ENCODE data around the gene MEAF6. TPM values are rescaled to one million over a fixed set of nuclear protein-coding genes. Genes with fewer than 3 reads are reported as not detected.
A peak's percentile ranks its signal among the peaks of the same experiment; 100 is the strongest.

MEAF6 gene
- total RNA-seq, 1 donor from 2014 or later: 12.3 TPM

DNA sequence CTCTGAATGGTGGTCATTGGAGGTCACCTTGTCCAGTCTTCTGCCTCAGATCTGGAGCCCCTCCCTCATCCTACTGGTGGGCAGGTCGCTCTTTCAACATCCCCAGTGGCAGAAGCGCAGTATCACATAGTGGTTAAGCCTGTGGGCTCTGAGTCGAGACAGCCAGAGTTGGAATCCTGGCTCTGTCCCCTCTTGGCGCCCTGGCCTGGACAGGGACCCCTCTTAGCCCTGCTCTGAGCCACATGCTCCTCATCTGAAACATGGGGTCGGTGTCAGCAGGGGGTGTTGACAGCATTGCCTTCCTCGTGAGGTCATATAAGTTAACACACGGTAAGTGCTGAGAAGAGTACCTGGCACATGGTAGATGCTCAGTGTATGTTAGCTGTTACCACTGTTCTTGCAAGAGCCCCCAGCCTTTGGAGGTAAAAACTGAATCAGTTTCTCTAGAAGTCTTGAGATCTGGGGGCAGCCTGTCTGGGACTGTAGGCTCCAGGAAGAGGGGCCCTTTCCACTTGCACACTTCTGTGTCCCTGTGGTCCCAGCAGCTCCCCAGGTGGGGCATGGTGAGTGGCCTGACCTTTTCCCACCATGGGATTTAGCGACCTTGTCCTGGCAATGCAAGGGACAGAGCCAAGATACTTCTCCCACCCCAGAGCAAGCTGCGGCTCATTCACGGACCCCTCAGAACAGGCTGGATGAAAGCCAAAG, 33.8 kb downstream of the MEAF6 start:
- intact Hi-C loops (cut with DNase I): no loop called here
- no peak overlapping the region for H3K4me3 ChIP-seq
- no peak for DNase-seq (ENCODE audit: low spot score in 2 of 2)
- H3K4me1 ChIP-seq: peaks cover 36 to 57% of the 10 kb centered on the region in 2 donors
- TF ChIP-seq CTCF (IDR thresholded peaks at IDR 0.05): no peak
- peaks cover 43 to 51% of the 10 kb centered on the region in 2 donors for H3K36me3 ChIP-seq
- no peaks in the 10 kb centered on the region for H3K27me3 ChIP-seq
- H3K27ac ChIP-seq: peak overlapping the region; percentile 99
- no peaks in the 10 kb centered on the region for H3K9me3 ChIP-seq

GRCh38 chr1:37480125-37480466, 34.5 kb downstream of the MEAF6 start:
- Histone ChIP-seq H3K27me3 (no peaks in the 10 kb centered on the region), H3K36me3 (peaks cover 43 to 54% of the 10 kb centered on the region in 2 donors), H3K4me1 (peaks cover 38 to 58% of the 10 kb centered on the region in 2 donors), H3K27ac (peak overlapping the region; percentile 99), H3K4me3 (peak overlapping the region; percentile 47 to 95), H3K9me3 (no peaks in the 10 kb centered on the region)
- intact Hi-C loops (cut with DNase I): no loop called here
- no peak for TF ChIP-seq CTCF (IDR thresholded peaks at IDR 0.05)
- DNase-seq (ENCODE audit: low spot score in 2 of 2): no peak

DNA sequence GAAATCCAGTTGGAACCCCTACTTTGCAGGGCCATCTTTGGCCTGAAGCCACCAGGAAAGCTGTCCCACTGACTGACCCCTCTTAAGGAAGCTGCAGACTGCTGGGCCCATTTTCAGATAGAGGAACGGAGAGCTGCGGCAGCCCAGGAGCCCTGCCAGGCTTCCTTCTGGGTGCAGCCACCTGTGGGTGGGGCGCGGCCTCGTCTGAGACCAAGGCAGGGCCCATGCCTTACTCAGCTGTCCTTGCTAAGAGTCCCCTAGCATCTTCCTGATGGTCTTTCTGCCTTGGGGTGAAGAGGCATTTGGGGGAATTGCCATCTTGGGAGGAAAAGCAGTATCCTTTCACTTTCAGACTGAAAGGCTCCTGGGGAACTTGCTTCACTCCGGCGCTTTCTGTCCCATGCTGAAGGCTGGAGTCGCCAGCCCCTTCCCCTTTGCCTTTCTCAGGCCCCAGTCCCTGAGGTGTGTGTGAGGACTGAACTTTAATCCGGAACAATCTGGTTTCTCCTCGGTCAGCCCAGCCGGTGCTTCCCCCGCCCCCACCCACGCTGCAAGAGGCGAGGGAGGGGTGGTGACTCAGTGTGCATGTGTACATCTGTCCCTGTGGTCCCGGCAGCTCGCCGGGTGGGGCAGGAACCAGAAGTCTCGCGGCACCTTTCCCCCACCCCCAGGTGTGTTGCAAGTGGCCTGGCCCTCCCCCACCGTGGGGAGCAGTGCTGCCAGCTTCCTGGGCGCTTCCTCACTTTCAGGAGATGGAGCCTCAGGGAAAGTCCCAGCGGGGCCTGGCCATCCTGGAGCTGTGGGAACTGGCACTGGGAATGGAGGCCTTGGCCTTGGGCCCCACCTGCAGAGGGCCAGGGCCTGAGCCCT, 35.1 kb downstream of the MEAF6 start:
- TF ChIP-seq CTCF (IDR thresholded peaks at IDR 0.05): no peak
- H3K27ac ChIP-seq: peak overlapping the region; percentile 99
- peak overlapping the region; percentile 47 to 95 for H3K4me3 ChIP-seq
- H3K4me1 ChIP-seq: peaks cover 34 to 52% of the 10 kb centered on the region in 2 donors
- H3K9me3 ChIP-seq: no peaks in the 10 kb centered on the region
- intact Hi-C loops (cut with DNase I): loop anchor here (10.0 kb wide), 2 partner anchors 515 to 1095 kb away; partner anchors contain the start of genes SF3A3 and STK40
- H3K36me3 ChIP-seq: peaks cover 43 to 54% of the 10 kb centered on the region in 2 donors
- H3K27me3 ChIP-seq: no peaks in the 10 kb centered on the region
- peak; percentile 97 for DNase-seq (ENCODE audit: low spot score in 2 of 2)

- DNase-seq (ENCODE audit: low spot score in 2 of 2): no peak
- peak overlapping the region; percentile 99 for H3K27ac ChIP-seq
- no peak for TF ChIP-seq CTCF (IDR thresholded peaks at IDR 0.05)
- H3K27me3 ChIP-seq: no peaks in the 10 kb centered on the region
- peak overlapping the region; percentile 47 to 95 for H3K4me3 ChIP-seq
- H3K9me3 ChIP-seq: no peaks in the 10 kb centered on the region
- H3K36me3 ChIP-seq: peaks cover 42 to 49% of the 10 kb centered on the region in 2 donors
- H3K4me1 ChIP-seq: peaks cover 29 to 49% of the 10 kb centered on the region in 2 donors
- intact Hi-C loops (cut with DNase I): loop anchor here (10.0 kb wide), 2 partner anchors 516 to 1094 kb away; partner anchors contain the start of genes SF3A3 and STK40
These were observed 35.7 kb downstream of the MEAF6 start for GRCh38 chr1:37478890-37479254.

- intact Hi-C loops (cut with DNase I): loop anchor here (10.0 kb wide), 2 partner anchors 516 to 1094 kb away; partner anchors contain the start of genes SF3A3 and STK40
- no peak for TF ChIP-seq CTCF (IDR thresholded peaks at IDR 0.05)
- no peaks in the 10 kb centered on the region for H3K27me3 ChIP-seq
- H3K9me3 ChIP-seq: no peaks in the 10 kb centered on the region
- H3K4me1 ChIP-seq: peaks cover 29 to 53% of the 10 kb centered on the region in 2 donors
- peak overlapping the region; percentile 81 to 95 for H3K4me3 ChIP-seq
- H3K36me3 ChIP-seq: peaks cover 38 to 45% of the 10 kb centered on the region in 2 donors
- no peak for DNase-seq (ENCODE audit: low spot score in 2 of 2)
- H3K27ac ChIP-seq: peak overlapping the region; percentile 99
These were observed 36.1 kb downstream of the MEAF6 start for GRCh38 chr1:37478451-37478881.
